Neural progenitor cell (in vitro differentiated cells): Measurements from ENCODE around the gene TNNC1. TPM values are rescaled to one million over a fixed set of nuclear protein-coding genes. Genes with fewer than 3 reads are reported as not detected.
A peak's percentile ranks its signal among the peaks of the same experiment; 100 is the strongest.

ENCODE experiments used
- DNase-seq: peaks from one replicate; pipeline ENCODE4 v3.0.0-alpha.2; 2016; ENCODE audit warnings: low spot score
- H2AFZ ChIP-seq: fragments of 200-600 bp; sonication (generic); replicated peaks from 2 replicates; pipeline ENCODE4 v1.6.1; 2016; ENCODE audit warnings: antibody characterized with exemption
- H3F3A ChIP-seq: fragments of 200-600 bp; sonication (generic); 2 replicates; pipeline ENCODE4 v1.6.1; 2016; ENCODE audit warnings: antibody characterized with exemption, low read depth
- H3K27ac ChIP-seq: fragments of 200-600 bp; sonication (generic); 2 replicates; pipeline ENCODE4 v1.5.1; 2016; ENCODE audit warnings: mild to moderate bottlenecking
- H3K27me3 ChIP-seq: fragments of 200-600 bp; sonication (generic); 2 replicates; pipeline ENCODE4 v1.6.1; 2016; ENCODE audit warnings: mild to moderate bottlenecking, moderate library complexity
- H3K36me3 ChIP-seq: fragments of 200-600 bp; sonication (generic); 2 replicates; pipeline ENCODE4 v1.5.1; 2016
- H3K4me1 ChIP-seq: fragments of 200-600 bp; sonication (generic); 2 replicates; pipeline ENCODE4 v1.6.1; 2016; ENCODE audit warnings: mixed run types
- H3K4me2 ChIP-seq: fragments of 200-600 bp; sonication (generic); 2 replicates; pipeline ENCODE4 v1.6.1; 2016
- H3K4me3 ChIP-seq: fragments of 200-600 bp; sonication (generic); 2 replicates; pipeline ENCODE4 v1.5.1; 2016
- H3K79me2 ChIP-seq: fragments of 200-600 bp; sonication (generic); 2 replicates; pipeline ENCODE4 v1.6.1; 2016; ENCODE audit warnings: low read depth
- H3K9ac ChIP-seq: fragments of 200-600 bp; sonication (generic); 2 replicates; pipeline ENCODE4 v1.6.1; 2016
- H3K9me3 ChIP-seq: fragments of 200-600 bp; sonication (generic); 2 replicates; pipeline ENCODE4 v1.5.1; 2016; ENCODE audit warnings: low read depth
- H4K20me1 ChIP-seq: fragments of 200-600 bp; sonication (generic); 2 replicates; pipeline ENCODE4 v1.6.1; 2016; ENCODE audit warnings: low read depth
- H3K27ac Mint-ChIP-seq: 3 replicates; pipeline ENCODE4 v1.8.0; 2021; ENCODE audit warnings: mixed read lengths
- H3K27me3 Mint-ChIP-seq: 2 replicates; pipeline ENCODE4 v1.8.0; 2022; ENCODE audit warnings: low read depth, mild to moderate bottlenecking, inconsistent platforms, moderate library complexity, mixed read lengths; ENCODE audit not compliant: insufficient read depth
- H3K36me3 Mint-ChIP-seq: 3 replicates; pipeline ENCODE4 v1.8.0; 2021; ENCODE audit warnings: mixed read lengths
- H3K4me1 Mint-ChIP-seq: 3 replicates; pipeline ENCODE4 v1.8.0; 2021; ENCODE audit warnings: mixed read lengths
- H3K4me3 Mint-ChIP-seq: 3 replicates; pipeline ENCODE4 v1.8.0; 2021; ENCODE audit warnings: mild to moderate bottlenecking, moderate library complexity, mixed read lengths
- H3K9me3 Mint-ChIP-seq: 3 replicates; pipeline ENCODE4 v1.8.0; 2020; ENCODE audit warnings: mixed read lengths
- EZH2 ChIP-seq: fragments of 200-600 bp; sonication (generic); IDR thresholded peaks from 2 replicates; pipeline ENCODE4 v1.6.1; 2017; ENCODE audit warnings: antibody characterized with exemption, mild to moderate bottlenecking, moderate library complexity
- EZH2phosphoT487 ChIP-seq: fragments of 200-600 bp; sonication (generic); IDR thresholded peaks from 2 replicates; pipeline ENCODE4 v1.6.1; 2017; ENCODE audit warnings: antibody characterized with exemption
- total RNA-seq: library from RNA; depleted of rRNA; stranded (reverse); fragments of >200 nt; gene quantifications from 2 replicates; pipeline ENCODE4 v1.2.3, GENCODE V29; 2015; ENCODE audit warnings: low replicate concordance
- TF ChIP-seq, protein P1 (sequence below): fragments of 200-600 bp; sonication (generic); IDR thresholded peaks from 2 replicates; pipeline ENCODE4 v1.5.1; 2017; ENCODE audit warnings: antibody characterized with exemption, mild to moderate bottlenecking

The TNNC1 gene
- total RNA-seq = 0.67 and 5.8 TPM in 2 replicates

DNA sequence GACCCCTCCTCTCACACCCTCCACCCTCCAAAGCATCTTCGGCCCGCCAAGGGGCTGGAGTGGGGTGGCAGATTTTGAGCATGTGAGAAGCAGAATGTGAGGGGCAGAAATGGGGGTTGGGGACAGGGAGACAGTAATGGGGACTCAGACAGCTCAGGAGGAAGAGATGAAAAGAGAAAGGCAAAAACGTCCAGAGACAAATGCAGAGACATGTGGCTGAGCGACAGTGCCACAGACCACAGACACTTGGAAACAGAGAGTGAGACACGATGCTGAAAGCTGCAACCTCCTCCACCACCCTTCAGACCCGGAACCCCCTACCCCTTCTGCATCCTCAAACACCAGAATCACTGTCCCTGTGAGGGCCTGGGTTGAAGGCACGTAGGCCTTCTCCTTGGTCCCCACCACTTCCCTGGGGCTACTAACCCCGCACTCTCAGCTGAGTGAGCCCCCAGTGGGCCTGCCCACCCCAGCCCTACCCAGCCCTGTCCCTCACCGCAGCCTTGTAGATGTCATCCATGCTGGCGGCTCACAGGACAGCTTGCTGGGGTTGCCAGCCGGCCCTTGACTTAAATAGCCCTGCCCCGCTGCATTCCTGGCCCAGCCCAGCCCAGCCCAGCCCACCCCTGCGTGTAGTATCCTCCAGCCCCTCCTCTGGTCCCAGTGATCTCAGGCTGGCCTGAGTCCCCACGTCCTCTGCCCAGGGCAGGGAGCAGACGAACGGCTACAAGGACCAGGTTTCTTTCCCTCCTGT is at the start of gene TNNC1:
TNNC1 (minus strand) TSS at position 546 of the 754 bp plus-strand sequence; CDS start at position 520, 26 bp downstream.
- TF ChIP-seq, protein P1, sequence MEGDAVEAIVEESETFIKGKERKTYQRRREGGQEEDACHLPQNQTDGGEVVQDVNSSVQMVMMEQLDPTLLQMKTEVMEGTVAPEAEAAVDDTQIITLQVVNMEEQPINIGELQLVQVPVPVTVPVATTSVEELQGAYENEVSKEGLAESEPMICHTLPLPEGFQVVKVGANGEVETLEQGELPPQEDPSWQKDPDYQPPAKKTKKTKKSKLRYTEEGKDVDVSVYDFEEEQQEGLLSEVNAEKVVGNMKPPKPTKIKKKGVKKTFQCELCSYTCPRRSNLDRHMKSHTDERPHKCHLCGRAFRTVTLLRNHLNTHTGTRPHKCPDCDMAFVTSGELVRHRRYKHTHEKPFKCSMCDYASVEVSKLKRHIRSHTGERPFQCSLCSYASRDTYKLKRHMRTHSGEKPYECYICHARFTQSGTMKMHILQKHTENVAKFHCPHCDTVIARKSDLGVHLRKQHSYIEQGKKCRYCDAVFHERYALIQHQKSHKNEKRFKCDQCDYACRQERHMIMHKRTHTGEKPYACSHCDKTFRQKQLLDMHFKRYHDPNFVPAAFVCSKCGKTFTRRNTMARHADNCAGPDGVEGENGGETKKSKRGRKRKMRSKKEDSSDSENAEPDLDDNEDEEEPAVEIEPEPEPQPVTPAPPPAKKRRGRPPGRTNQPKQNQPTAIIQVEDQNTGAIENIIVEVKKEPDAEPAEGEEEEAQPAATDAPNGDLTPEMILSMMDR = no peak
- no peak for TF ChIP-seq EZH2phosphoT487
- no peak for TF ChIP-seq EZH2
- H3K36me3 Mint-ChIP-seq = peaks cover 12% of the 10 kb centered on the region
- H3F3A ChIP-seq = peaks cover 22% of the 10 kb centered on the region
- no peak within 1 kb of the TSS for H3K4me3 ChIP-seq
- H3K27me3 ChIP-seq = no peaks in the 10 kb centered on the region
- H2AFZ ChIP-seq = no peak within 1 kb of the TSS
- H3K4me3 Mint-ChIP-seq = peak within 1 kb of the TSS; percentile 97
- peaks cover 32% of the 10 kb centered on the region for H3K4me1 ChIP-seq
- H3K36me3 ChIP-seq = peaks cover 10% of the 10 kb centered on the region
- H4K20me1 ChIP-seq = peaks cover 19% of the 10 kb centered on the region
- peaks cover 32% of the 10 kb centered on the region for H3K79me2 ChIP-seq
- H3K4me2 ChIP-seq = no peak within 1 kb of the TSS
- H3K9ac ChIP-seq = no peak within 1 kb of the TSS
- peak; percentile 81 for DNase-seq
- no peaks in the 10 kb centered on the region for H3K9me3 ChIP-seq
- H3K27ac Mint-ChIP-seq = peak within 1 kb of the TSS; percentile 87
- peaks cover 41% of the 10 kb centered on the region for H3K4me1 Mint-ChIP-seq
- no peak within 1 kb of the TSS for H3K27ac ChIP-seq
- H3K27me3 Mint-ChIP-seq = peaks cover 19% of the 10 kb centered on the region
- no peaks in the 10 kb centered on the region for H3K9me3 Mint-ChIP-seq

DNA sequence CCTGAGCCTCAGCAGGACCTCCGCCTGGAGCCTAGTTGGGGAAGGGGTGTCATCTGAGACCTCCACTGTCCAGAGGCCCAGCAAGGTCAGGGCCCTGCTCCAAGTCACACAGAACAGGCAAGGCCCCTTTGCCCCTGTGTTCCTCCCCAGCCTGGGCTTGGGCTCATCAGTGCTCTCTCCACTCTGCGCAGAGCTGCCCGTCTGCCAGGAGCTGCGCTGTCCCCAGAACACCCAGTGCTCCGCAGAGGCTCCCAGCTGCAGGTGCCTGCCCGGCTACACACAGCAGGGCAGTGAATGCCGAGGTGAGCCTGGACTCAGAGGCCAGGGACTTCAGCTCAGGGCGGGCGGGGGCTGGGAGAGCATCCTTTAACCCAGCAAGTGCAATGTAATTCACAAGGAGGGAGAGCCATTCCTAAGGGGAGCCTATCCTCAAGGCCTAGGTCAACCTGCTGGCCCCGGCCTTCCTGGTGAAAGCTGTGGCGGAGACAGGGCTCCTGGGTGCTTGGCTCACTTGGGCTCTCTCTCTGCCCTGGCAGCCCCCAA is 49.0 kb upstream of the TNNC1 start:
- Mint-ChIP-seq H3K4me1 (peaks cover 4% of the 10 kb centered on the region), H3K27me3 (peaks cover 2% of the 10 kb centered on the region), H3K9me3 (no peaks in the 10 kb centered on the region), H3K4me3 (no peak overlapping the region), H3K36me3 (no peaks in the 10 kb centered on the region), H3K27ac (no peak overlapping the region)
- Histone ChIP-seq H3K27ac (no peak overlapping the region), H3K9ac (no peak overlapping the region), H3K9me3 (no peaks in the 10 kb centered on the region), H3K36me3 (no peaks in the 10 kb centered on the region), H4K20me1 (no peaks in the 10 kb centered on the region), H3K4me3 (no peak overlapping the region), H3F3A (no peaks in the 10 kb centered on the region), H3K4me2 (no peak overlapping the region), H3K79me2 (no peaks in the 10 kb centered on the region), H2AFZ (no peak overlapping the region), H3K4me1 (peaks cover 19% of the 10 kb centered on the region), H3K27me3 (no peaks in the 10 kb centered on the region)
- no peak for DNase-seq
- TF ChIP-seq EZH2phosphoT487 (no peak), EZH2 (no peak)
- TF ChIP-seq, protein P1 = no peak

DNA sequence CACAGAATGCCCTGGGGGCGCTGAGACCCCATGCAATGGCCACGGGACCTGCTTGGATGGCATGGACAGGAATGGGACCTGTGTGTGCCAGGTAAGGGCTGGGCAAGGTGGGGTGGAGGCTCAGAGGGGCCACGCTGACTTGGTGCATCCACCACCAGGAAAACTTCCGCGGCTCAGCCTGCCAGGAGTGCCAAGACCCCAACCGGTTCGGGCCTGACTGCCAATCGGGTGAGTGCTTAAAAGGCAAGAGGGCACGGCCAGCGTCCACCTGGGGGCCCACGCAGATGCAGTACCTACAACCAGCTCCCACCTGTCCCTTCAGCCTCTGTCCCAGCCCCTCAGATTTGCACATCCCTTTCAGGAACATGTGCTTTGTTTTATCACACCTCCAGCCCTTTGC is 48.2 kb upstream of the TNNC1 start:
- Histone ChIP-seq H4K20me1 (no peaks in the 10 kb centered on the region), H3K4me2 (no peak overlapping the region), H3K4me1 (peaks cover 10% of the 10 kb centered on the region), H3K4me3 (no peak overlapping the region), H3F3A (no peaks in the 10 kb centered on the region), H3K9ac (no peak overlapping the region), H3K27me3 (no peaks in the 10 kb centered on the region), H3K9me3 (no peaks in the 10 kb centered on the region), H3K27ac (no peak overlapping the region), H3K36me3 (no peaks in the 10 kb centered on the region), H2AFZ (no peak overlapping the region), H3K79me2 (no peaks in the 10 kb centered on the region)
- Mint-ChIP-seq H3K4me3 (no peak overlapping the region), H3K27ac (no peak overlapping the region), H3K9me3 (no peaks in the 10 kb centered on the region), H3K27me3 (peaks cover 2% of the 10 kb centered on the region), H3K36me3 (no peaks in the 10 kb centered on the region), H3K4me1 (no peaks in the 10 kb centered on the region)
- TF ChIP-seq, protein P1 = no peak
- TF ChIP-seq EZH2phosphoT487 = no peak
- no peak for TF ChIP-seq EZH2
- no peak for DNase-seq
